H1 (cell line): Measurements from ENCODE around the gene UBR2. TPM values are rescaled to one million over a fixed set of nuclear protein-coding genes. Genes with fewer than 3 reads are reported as not detected.

Experiments used
- ATF3 ChIP-seq: IDR thresholded peaks from 2 replicates; pipeline ENCODE4 v1.6.1; 2011; ENCODE audit warnings: low read depth, mild to moderate bottlenecking, low read length; ENCODE audit not compliant: insufficient read depth
- SAP30 ChIP-seq: fragments of 300-600 bp; sonication (generic); IDR thresholded peaks from 2 replicates; pipeline ENCODE4 v1.7.1; 2012; ENCODE audit warnings: low read length, moderate library complexity, mild to moderate bottlenecking, inconsistent platforms; ENCODE audit not compliant: insufficient read depth, insufficient replicate concordance
- polyA plus RNA-seq, 7 experiments: library from polyadenylated mRNA; depleted of rRNA in 3 of 7; stranded (reverse) in 5 of 7; unstranded in 2 of 7; fragments of >200 nt in 5 of 7; fragments of 200-250 nt in 2 of 7; gene quantifications; 1 replicate in 5 of 7; 2 replicates in 1 of 7; 4 replicates in 1 of 7; pipeline versions ENCODE4 v1.2.1 to v1.2.3, GENCODE V29; 2011 to 2013; ENCODE audit warnings: missing spikeins in 2 of 7, mixed read lengths in 2 of 7
- total RNA-seq: library from RNA; stranded (reverse); fragmentation: NEBNext Ultra II Directional; extraction: Animal tissue kit (Norgen Biotek cat#: 25700); gene quantifications from 2 replicates; pipeline ENCODE4 v1.2.1, GENCODE V29; 2021

The UBR2 gene
- total and polyA plus RNA-seq, 2 of the 8 experiments (the other 6 are each of a cell fraction or from before 2014, with no cell fraction given): 6.5 to 19.5 TPM

GRCh38 chr6:42514745-42515144, 49.1 kb upstream of the UBR2 start (continued):
- TF ChIP-seq ATF3 (no peak), SAP30 (no peak)
